BLaER1 (cell line): ENCODE data around the gene CDH15.

Experiments used
- H3K27ac ChIP-seq: shearing (Covaris generic); formaldehyde crosslinking; 2 replicates; pipeline ENCODE4 v1.8.1; 2022
- H3K27me3 ChIP-seq: shearing (Covaris generic); formaldehyde crosslinking; 2 replicates; pipeline ENCODE4 v1.8.1; 2022
- H3K36me3 ChIP-seq: shearing (Covaris generic); formaldehyde crosslinking; 2 replicates; pipeline ENCODE4 v1.8.1; 2022
- H3K4me1 ChIP-seq: shearing (Covaris generic); formaldehyde crosslinking; 2 replicates; pipeline ENCODE4 v1.8.1; 2022
- H3K4me2 ChIP-seq: shearing (Covaris generic); formaldehyde crosslinking; 2 replicates; pipeline ENCODE4 v1.8.1; 2022
- H3K4me3 ChIP-seq: shearing (Covaris generic); formaldehyde crosslinking; 2 replicates; pipeline ENCODE4 v1.8.1; 2022
- H3K9ac ChIP-seq: shearing (Covaris generic); formaldehyde crosslinking; 2 replicates; pipeline ENCODE4 v1.8.1; 2022
- H3K9me3 ChIP-seq: shearing (Covaris generic); formaldehyde crosslinking; 2 replicates; pipeline ENCODE4 v1.8.1; 2022
- H4K20me1 ChIP-seq: shearing (Covaris generic); formaldehyde crosslinking; 2 replicates; pipeline ENCODE4 v1.8.1; 2022
- Cebpa-rat ChIP-seq: shearing (Covaris generic); IDR thresholded peaks from 2 replicates; pipeline ENCODE4 v1.8.1; 2022

CDH15 gene

DNA sequence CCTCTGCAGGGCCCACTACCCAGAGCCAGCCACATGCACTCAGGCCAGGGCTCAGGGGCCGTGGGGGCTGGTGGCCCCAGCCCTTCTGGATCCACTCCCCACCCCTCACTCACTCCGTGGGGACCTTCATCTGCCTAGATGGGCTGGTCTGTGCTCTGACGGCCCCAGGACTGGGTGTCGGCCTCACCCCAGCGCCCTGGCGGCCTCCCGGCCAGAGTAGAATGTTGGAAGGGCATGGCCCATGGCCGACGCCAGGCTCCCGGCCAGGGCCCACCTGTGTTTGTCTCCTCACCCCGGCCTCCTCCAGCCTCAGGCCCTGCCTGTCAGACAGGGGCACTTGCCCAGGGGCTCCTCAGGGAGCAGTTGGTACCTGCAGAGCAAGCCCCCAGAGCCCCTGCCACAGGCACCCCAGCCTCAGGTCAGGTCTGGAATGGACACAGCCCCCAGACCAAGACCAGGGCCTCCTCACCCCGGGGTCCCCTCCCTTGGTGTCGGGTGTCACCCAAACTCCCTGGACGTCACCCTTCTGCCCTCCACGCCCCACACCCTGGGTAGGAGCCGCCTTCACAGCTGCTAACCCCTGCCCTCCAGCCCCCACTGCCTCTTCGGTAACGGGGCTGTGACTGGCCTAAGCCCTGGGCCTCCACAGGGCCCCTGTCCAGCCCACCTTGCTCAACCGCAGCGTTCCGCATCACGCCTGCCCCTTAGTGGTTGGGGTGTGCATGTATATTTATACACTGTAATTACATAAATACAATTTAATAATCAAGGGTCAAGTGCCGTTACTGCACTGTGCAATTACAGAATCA, 3.0 kb upstream of the CDH15 start:
- peak overlapping the region; percentile 98 for H3K4me2 ChIP-seq
- H3K27me3 ChIP-seq, result no peaks in the 10 kb centered on the region
- no peak overlapping the region for H3K9ac ChIP-seq
- no peaks in the 10 kb centered on the region for H3K36me3 ChIP-seq
- H3K4me1 ChIP-seq, result peaks cover 77% of the 10 kb centered on the region
- no peaks in the 10 kb centered on the region for H3K9me3 ChIP-seq
- no peak overlapping the region; the same call in 1 of the 2 replicates for H3K27ac ChIP-seq
- peaks cover 8% of the 10 kb centered on the region; the same call in 1 of the 2 replicates for H4K20me1 ChIP-seq
- TF ChIP-seq Cebpa-rat, result no peak
- no peak overlapping the region for H3K4me3 ChIP-seq

DNA sequence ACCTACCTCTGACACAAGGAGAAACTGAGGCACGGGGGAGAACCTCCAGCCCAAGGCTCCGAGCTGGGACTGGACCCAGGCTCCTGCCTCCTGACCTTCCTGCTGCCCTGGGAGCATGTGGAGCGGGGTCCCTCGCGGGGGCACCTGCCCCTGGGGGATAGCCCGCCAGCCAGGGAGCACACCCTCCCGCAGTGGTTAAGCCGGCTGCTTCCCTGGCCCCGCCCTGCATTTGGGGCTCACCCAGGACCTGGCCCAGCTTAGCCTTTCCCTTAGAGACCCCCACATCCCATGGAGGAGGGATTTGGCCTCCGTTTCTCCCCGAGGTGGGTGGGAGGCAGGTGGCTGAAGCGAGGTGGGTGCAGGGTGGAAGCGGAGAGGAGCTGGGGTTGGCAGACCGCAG, 1.8 kb upstream of the CDH15 start:
- no peaks in the 10 kb centered on the region for H3K27me3 ChIP-seq
- TF ChIP-seq Cebpa-rat, result no peak

DNA sequence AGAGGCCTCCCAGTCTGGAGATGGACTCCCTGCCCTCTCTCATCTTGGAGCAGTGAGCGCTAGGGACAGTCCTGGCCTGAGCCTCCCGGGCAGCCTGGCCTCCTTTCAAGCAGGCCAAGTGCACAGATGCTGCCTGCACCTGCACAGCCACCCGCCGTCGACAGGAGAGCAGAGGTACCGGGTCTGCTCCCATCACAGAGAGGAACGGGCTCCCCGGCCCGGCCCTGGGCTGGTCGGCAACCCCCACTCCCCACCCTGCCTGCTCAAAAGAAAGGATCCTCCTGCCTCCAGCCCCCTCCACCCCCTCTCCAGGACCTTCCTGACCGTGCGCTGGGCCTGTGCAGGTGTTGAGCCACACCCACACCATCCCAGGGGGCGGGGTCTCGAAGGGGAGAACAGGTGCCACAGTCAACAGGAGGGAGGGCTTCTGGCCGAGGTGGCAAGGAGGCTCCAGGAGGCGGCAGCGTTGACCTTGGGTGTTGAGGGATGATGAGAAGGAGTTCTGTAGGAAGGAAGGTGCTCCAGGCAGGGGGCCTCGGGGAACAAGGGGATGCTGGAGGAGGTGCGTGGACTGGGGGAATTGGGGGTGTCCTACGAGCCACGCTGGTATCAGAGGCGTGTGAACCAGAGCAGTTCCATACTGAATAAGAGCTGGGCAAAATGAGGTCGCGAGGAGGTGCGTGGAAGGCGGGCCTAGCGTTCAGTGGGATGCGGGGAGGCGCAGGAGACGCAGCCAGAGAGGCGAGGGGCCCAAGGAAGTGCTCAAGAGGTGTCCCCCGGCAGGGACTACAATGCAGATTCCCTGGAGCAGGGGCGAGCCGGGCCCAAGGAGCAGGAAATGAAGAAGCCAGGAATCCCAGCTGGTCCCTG, 967 bp upstream of the CDH15 start:
- Histone ChIP-seq H3K4me2 (peak overlapping the region; percentile 98), H3K9ac (peak overlapping the region; percentile 35; the same call in 1 of the 2 replicates), H4K20me1 (peaks cover 8% of the 10 kb centered on the region; the same call in 1 of the 2 replicates), H3K4me1 (peaks cover 87% of the 10 kb centered on the region), H3K9me3 (no peaks in the 10 kb centered on the region), H3K4me3 (peak overlapping the region; percentile 57), H3K36me3 (no peaks in the 10 kb centered on the region), H3K27me3 (no peaks in the 10 kb centered on the region), H3K27ac (peak overlapping the region; percentile 59; the same call in 1 of the 2 replicates)
- no peak for TF ChIP-seq Cebpa-rat

More for the DNA sequence above, 1.8 kb upstream of the CDH15 start:
- peaks cover 79% of the 10 kb centered on the region for H3K4me1 ChIP-seq
- 0 out of 2 replicates have a peak overlapping the region, but pooled peaks have one; percentile 0 for H3K9ac ChIP-seq
- peaks cover 8% of the 10 kb centered on the region; the same call in 1 of the 2 replicates for H4K20me1 ChIP-seq
- peak overlapping the region; percentile 98 for H3K4me2 ChIP-seq
- H3K4me3 ChIP-seq, result peak overlapping the region; percentile 1; the same call in 1 of the 2 replicates
- H3K36me3 ChIP-seq, result no peaks in the 10 kb centered on the region
- no peaks in the 10 kb centered on the region for H3K9me3 ChIP-seq
- H3K27ac ChIP-seq, result no peak overlapping the region

DNA sequence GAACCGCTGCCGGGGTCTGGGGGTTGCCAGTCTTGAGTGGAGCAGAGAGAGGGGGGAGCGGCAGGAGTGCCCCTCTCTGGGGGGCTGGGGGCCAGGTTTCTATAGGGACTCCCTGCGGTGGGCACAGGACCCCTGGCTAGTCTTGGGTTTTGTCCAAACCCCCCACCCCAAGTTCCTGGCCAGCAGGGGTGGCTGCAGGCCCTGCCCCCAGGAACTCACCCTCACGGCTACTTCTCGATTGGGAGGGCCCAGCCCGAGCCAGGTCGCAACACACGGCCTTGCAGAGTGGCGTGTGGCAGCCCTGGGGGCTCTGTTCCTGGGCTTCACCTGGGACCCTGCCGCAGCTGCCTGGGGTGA, 601 bp downstream of the CDH15 start:
- Histone ChIP-seq H3K36me3 (no peaks in the 10 kb centered on the region), H3K4me1 (peaks cover 96% of the 10 kb centered on the region), H3K4me3 (peak overlapping the region; percentile 42; the same call in 1 of the 2 replicates), H3K9ac (peak overlapping the region; percentile 38; the same call in 1 of the 2 replicates), H3K9me3 (no peaks in the 10 kb centered on the region), H3K27me3 (no peaks in the 10 kb centered on the region), H4K20me1 (peaks cover 8% of the 10 kb centered on the region; the same call in 1 of the 2 replicates), H3K4me2 (peak overlapping the region; percentile 93), H3K27ac (0 out of 2 replicates have a peak overlapping the region, but pooled peaks have one; percentile 85)
- TF ChIP-seq Cebpa-rat, result no peak

DNA sequence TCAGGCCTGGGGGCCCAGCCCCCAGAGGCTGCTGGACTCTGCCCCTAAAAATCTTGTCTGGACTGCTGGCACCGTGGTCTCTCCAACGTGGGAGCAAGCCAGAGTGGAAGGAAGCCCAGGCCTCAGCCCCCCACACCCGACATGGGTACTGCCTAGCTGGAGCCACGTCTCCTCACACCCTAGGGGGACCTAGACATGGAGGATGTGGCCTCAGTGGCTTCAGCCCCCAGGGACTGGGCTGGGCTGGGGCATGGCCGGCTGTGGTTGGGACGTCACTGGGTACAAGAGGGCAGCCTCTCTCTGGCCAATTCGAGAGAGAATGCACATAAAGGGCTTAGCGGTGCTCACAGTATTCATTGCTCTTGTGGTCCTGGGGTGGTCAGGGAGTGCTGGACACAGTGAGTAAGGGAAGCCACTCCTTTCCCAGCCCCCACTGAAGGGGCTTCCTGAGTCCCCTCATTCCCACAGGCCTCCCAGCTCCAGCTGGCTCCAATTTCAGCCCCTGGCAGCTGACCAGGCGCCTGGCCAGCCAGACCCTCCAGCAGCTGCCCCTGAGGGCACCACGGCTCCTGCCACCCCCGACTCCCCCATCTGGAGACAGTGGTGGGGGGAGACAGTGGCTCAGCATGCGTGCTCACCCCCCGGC, 1.1 kb downstream of the CDH15 start:
- Histone ChIP-seq H3K36me3 (no peaks in the 10 kb centered on the region), H3K9ac (peak overlapping the region; percentile 38; the same call in 1 of the 2 replicates), H3K4me3 (no peak overlapping the region; the same call in 1 of the 2 replicates), H4K20me1 (peaks cover 8% of the 10 kb centered on the region; the same call in 1 of the 2 replicates), H3K4me2 (peak overlapping the region; percentile 93), H3K27ac (peak overlapping the region; percentile 85; the same call in 1 of the 2 replicates), H3K27me3 (no peaks in the 10 kb centered on the region), H3K9me3 (no peaks in the 10 kb centered on the region), H3K4me1 (peaks cover 96% of the 10 kb centered on the region)
- TF ChIP-seq Cebpa-rat, result no peak

DNA sequence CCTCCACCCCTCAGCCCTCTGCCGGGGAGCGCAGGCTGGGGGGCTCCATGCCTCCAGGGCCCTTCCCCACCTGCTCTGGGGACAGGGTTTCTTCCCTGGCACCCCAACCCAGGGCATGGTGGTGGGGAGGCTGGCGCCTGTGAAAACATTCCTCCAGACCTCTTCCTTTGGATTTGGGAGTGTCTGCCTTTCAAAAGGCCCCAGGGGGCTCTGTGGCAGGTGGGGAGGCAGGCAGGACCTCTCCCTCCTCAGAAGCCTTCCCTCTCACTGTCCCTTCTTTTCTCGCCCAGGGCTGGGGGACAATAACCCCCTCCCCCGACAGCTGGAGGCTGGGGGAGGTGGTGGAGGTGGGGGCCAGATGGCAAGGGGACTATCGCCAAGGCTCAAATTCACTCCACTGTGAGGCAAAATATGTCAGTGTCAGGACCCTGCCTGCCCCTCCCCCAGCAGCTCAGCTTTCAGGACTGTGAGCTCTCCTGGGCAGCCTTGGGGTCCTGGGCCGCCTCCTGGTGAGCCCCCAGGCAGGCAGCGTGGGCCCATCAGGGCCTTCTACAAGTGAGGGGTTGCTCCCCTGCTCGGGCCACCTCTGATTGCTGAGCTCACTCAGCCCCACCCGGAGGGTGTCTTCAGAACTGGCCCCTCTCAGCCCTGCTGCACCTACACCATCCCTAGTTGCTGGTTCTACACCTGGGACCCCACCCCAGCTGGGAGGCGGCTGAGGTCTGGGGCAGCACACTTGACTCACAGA, 1.8 kb downstream of the CDH15 start:
- no peaks in the 10 kb centered on the region for H3K27me3 ChIP-seq
- H3K4me1 ChIP-seq, result peaks cover 93% of the 10 kb centered on the region
- peak overlapping the region; percentile 38; the same call in 1 of the 2 replicates for H3K9ac ChIP-seq
- no peak for TF ChIP-seq Cebpa-rat
- H3K27ac ChIP-seq, result peak overlapping the region; percentile 85
- no peaks in the 10 kb centered on the region for H3K9me3 ChIP-seq
- peaks cover 8% of the 10 kb centered on the region; the same call in 1 of the 2 replicates for H4K20me1 ChIP-seq
- H3K4me2 ChIP-seq, result peak overlapping the region; percentile 93
- H3K4me3 ChIP-seq, result no peak overlapping the region
- H3K36me3 ChIP-seq, result no peaks in the 10 kb centered on the region

DNA sequence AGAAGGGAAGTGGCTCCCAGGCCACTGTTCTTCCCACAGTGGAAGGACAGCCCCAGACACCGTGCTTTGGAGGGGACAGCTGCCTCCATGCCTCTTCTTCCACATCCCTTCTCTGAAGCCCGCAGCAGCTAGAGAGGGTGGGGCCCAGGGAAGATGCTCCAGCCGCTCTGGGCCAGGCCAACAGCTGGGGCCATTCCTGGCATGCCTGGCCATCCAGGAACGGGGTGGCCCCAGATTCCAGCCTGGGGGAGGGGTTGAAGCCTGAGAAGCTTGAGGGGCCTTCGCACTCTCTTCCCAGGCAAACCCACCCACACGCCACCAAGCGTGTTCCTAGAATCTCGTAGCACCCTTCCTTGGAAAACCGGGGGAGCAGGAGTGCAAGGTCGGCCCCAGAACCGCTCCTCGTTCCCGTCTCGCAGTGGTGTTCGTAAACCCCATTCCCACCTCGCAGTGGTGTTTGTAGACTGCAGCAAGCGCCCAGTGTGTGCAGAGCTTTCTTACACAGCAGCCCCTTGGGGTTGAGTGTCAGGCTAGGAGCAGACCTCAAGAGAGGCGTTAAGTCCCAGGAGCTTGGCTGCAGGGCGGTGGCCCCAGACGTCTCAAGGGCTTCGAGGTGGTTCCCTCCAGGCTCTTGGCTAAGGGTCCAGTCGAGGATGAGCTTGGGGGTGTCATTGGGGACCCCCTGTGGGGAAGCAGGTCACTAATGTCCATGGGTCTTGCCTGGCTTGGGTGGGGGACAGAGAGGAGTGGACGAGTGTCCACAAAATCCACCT, 2.7 kb downstream of the CDH15 start:
- Histone ChIP-seq H4K20me1 (peaks cover 8% of the 10 kb centered on the region; the same call in 1 of the 2 replicates), H3K36me3 (no peaks in the 10 kb centered on the region), H3K27me3 (no peaks in the 10 kb centered on the region), H3K9ac (peak overlapping the region; percentile 72), H3K4me3 (no peak overlapping the region), H3K27ac (peak overlapping the region; percentile 85), H3K4me2 (peak overlapping the region; percentile 93), H3K4me1 (peaks cover 90% of the 10 kb centered on the region), H3K9me3 (no peaks in the 10 kb centered on the region)
- TF ChIP-seq Cebpa-rat, result no peak

DNA sequence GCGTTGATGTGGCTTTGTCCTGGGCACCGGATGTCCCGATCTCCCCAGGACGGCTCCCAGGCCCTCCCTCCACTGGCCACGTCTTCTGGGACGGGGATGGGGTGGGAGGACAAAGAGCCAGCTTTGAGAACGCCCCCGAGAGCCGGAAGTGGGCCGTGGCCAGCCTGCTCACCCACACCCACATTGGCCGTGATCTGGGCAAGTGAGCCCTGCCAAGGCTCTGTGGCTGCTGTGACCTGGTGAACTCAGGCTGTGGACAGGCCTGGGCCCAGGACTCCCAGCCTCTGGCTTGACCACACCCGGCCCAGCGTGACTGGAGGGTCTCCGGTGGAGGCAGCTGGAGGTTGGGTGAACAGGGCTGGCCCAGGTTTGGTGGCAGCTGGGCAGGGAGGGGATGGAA, 3.3 kb downstream of the CDH15 start:
- no peaks in the 10 kb centered on the region for H3K27me3 ChIP-seq
- 0 out of 2 replicates have a peak overlapping the region, but pooled peaks have one; percentile 31 for H3K4me3 ChIP-seq
- H3K9me3 ChIP-seq, result no peaks in the 10 kb centered on the region
- peak overlapping the region; percentile 93 for H3K4me2 ChIP-seq
- TF ChIP-seq Cebpa-rat, result no peak
- H3K4me1 ChIP-seq, result peaks cover 90% of the 10 kb centered on the region
- peaks cover 8% of the 10 kb centered on the region; the same call in 1 of the 2 replicates for H4K20me1 ChIP-seq
- peak overlapping the region; percentile 72 for H3K9ac ChIP-seq
- H3K27ac ChIP-seq, result peak overlapping the region; percentile 85
- H3K36me3 ChIP-seq, result no peaks in the 10 kb centered on the region
